Effector memory CD4-positive, alpha-beta T cell (primary cell): ENCODE measurements around the gene NUTM1.
"Not testable (repeated sequence)": the region's sequence is repeated elsewhere in the genome, so short reads cannot be mapped to it uniquely, and the experiment has no call there.

Experiments used
- DNase-seq, 3 donors: peaks; one replicate each; pipeline ENCODE4 v3.0.0-alpha.2; 2020
- H3K27ac ChIP-seq: 2 replicates; pipeline ENCODE4 v1.7.0; 2013; ENCODE audit warnings: mild to moderate bottlenecking, low read length, moderate library complexity; ENCODE audit not compliant: insufficient read depth, poor library complexity, severe bottlenecking
- H3K27me3 ChIP-seq: replicated peaks from 2 replicates; pipeline ENCODE4 v1.7.0; 2013; ENCODE audit warnings: mild to moderate bottlenecking, low read length; ENCODE audit not compliant: insufficient read depth, control insufficient read depth, poor library complexity, severe bottlenecking
- H3K36me3 ChIP-seq: 2 replicates; pipeline ENCODE4 v1.7.0; 2013; ENCODE audit warnings: mild to moderate bottlenecking, low read length, moderate library complexity; ENCODE audit not compliant: control insufficient read depth, insufficient read depth
- H3K4me1 ChIP-seq: 2 replicates; pipeline ENCODE4 v1.7.0; 2013; ENCODE audit warnings: low read length, mild to moderate bottlenecking; ENCODE audit not compliant: control insufficient read depth, insufficient read depth, poor library complexity, severe bottlenecking
- H3K4me3 ChIP-seq: 2 replicates; pipeline ENCODE4 v1.7.0; 2013; ENCODE audit warnings: low read length, low read depth, mild to moderate bottlenecking; ENCODE audit not compliant: insufficient read depth, poor library complexity, severe bottlenecking
- H3K9me3 ChIP-seq: 2 replicates; pipeline ENCODE4 v1.7.0; 2013; ENCODE audit warnings: mild to moderate bottlenecking, low read length, moderate library complexity; ENCODE audit not compliant: control insufficient read depth

Gene NUTM1

GRCh38 chr15:34374816-34375215 is 31.7 kb downstream of the NUTM1 start:
- no peak for DNase-seq
- no peak overlapping the region for H3K4me3 ChIP-seq
- H3K9me3 ChIP-seq = no peaks in the 10 kb centered on the region
- H3K27me3 ChIP-seq = no peaks in the 10 kb centered on the region
- H3K27ac ChIP-seq = no peak overlapping the region
- H3K36me3 ChIP-seq = no peaks in the 10 kb centered on the region
- no peaks in the 10 kb centered on the region for H3K4me1 ChIP-seq

- not testable (repeated sequence) for H3K36me3 ChIP-seq, H3K4me1 ChIP-seq, H3K9me3 ChIP-seq, H3K4me3 ChIP-seq, H3K27ac ChIP-seq, H3K27me3 ChIP-seq, DNase-seq
Observed at GRCh38 chr15:34375541-34375940, 32.4 kb downstream of the NUTM1 start.

GRCh38 chr15:34376856-34377255 is 33.7 kb downstream of the NUTM1 start:
- DNase-seq = no peak
- no peaks in the 10 kb centered on the region for H3K9me3 ChIP-seq
- H3K36me3 ChIP-seq = no peaks in the 10 kb centered on the region
- no peak overlapping the region for H3K27ac ChIP-seq
- no peaks in the 10 kb centered on the region for H3K27me3 ChIP-seq
- no peak overlapping the region for H3K4me3 ChIP-seq
- no peaks in the 10 kb centered on the region for H3K4me1 ChIP-seq

- H3K9me3 ChIP-seq = not testable (repeated sequence)
Observed at GRCh38 chr15:34380491-34380890, 37.4 kb downstream of the NUTM1 start.

GRCh38 chr15:34381829-34382521 is 38.9 kb downstream of the NUTM1 start:
- H3K36me3 ChIP-seq, H3K9me3 ChIP-seq, H3K27me3 ChIP-seq, H3K4me3 ChIP-seq, H3K4me1 ChIP-seq, DNase-seq, H3K27ac ChIP-seq: not testable (repeated sequence)

More at GRCh38 chr15:34380491-34380890, 37.4 kb downstream of the NUTM1 start:
- H3K36me3 ChIP-seq, H3K27me3 ChIP-seq, H3K27ac ChIP-seq, DNase-seq, H3K4me1 ChIP-seq, H3K4me3 ChIP-seq: not testable (repeated sequence)

- H3K9me3 ChIP-seq, H3K4me3 ChIP-seq, DNase-seq, H3K36me3 ChIP-seq, H3K4me1 ChIP-seq, H3K27ac ChIP-seq, H3K27me3 ChIP-seq: not testable (repeated sequence)
Observed at GRCh38 chr15:34389594-34390086, 46.5 kb downstream of the NUTM1 start.

- not testable (repeated sequence) for H3K27me3 ChIP-seq, H3K9me3 ChIP-seq, H3K36me3 ChIP-seq, H3K27ac ChIP-seq, DNase-seq, H3K4me1 ChIP-seq, H3K4me3 ChIP-seq
Observed at GRCh38 chr15:34392981-34393380, 49.9 kb downstream of the NUTM1 start.

GRCh38 chr15:34397637-34398259 is 54.6 kb downstream of the NUTM1 start:
- not testable (repeated sequence) for DNase-seq, H3K27ac ChIP-seq

GRCh38 chr15:34403160-34403598 is 60.1 kb downstream of the NUTM1 start:
- not testable (repeated sequence) for H3K36me3 ChIP-seq, DNase-seq, H3K4me1 ChIP-seq, H3K27me3 ChIP-seq, H3K27ac ChIP-seq, H3K9me3 ChIP-seq, H3K4me3 ChIP-seq

More at GRCh38 chr15:34397637-34398259, 54.6 kb downstream of the NUTM1 start:
- H3K4me3 ChIP-seq, H3K9me3 ChIP-seq, H3K4me1 ChIP-seq, H3K36me3 ChIP-seq, H3K27me3 ChIP-seq: not testable (repeated sequence)

GRCh38 chr15:34403899-34404298 is 60.8 kb downstream of the NUTM1 start:
- DNase-seq, H3K4me3 ChIP-seq, H3K27me3 ChIP-seq, H3K27ac ChIP-seq, H3K9me3 ChIP-seq, H3K36me3 ChIP-seq, H3K4me1 ChIP-seq: not testable (repeated sequence)
